H1 (cell line): Measurements from ENCODE around the gene TMEM176B. TPM values are rescaled to one million over a fixed set of nuclear protein-coding genes. Genes with fewer than 3 reads are reported as not detected.

Experiments used
- CTCF ChIA-PET: fragments of 300-600 bp; sonication (Branson Sonifier 250); formaldehyde crosslinking; loops from one replicate; lab custom pipeline; 2021; ENCODE audit not compliant: partially characterized antibody; lab: Charles Lee
- POLR2A ChIA-PET: fragments of 300-600 bp; sonication (Branson Sonifier 250); formaldehyde crosslinking; loops from one replicate; lab custom pipeline; 2021; ENCODE audit warnings: inconsistent platforms; ENCODE audit not compliant: partially characterized antibody; lab: Charles Lee
- DNase-seq, 2 experiments: peaks; one replicate each; pipeline versions ENCODE4 v3.0.0 to v3.0.0-alpha.2; 2010 to 2022; ENCODE audit warnings: low spot score in 2 of 2, low read depth in 1 of 2, mixed read lengths in 1 of 2
- FAIRE-seq: peaks from 2 replicates; lab custom pipeline; 2011; peaks lifted over from hg19 to GRCh38; lab: Jason Lieb, UNC
- H2AFZ ChIP-seq: 2 replicates; pipeline ENCODE4 v1.8.1; 2012; ENCODE audit warnings: low read length, inconsistent platforms
- H2AK5ac ChIP-seq: 2 replicates; pipeline ENCODE4 v1.6.1; 2013; ENCODE audit warnings: low read depth, low read length
- H2BK120ac ChIP-seq: replicated peaks from 2 replicates; pipeline ENCODE3; 2013; ENCODE audit warnings: low read depth, low read length, inconsistent platforms
- H2BK12ac ChIP-seq: 2 replicates; pipeline ENCODE4 v1.6.1; 2013; ENCODE audit warnings: low read depth, low read length
- H2BK15ac ChIP-seq: 2 replicates; pipeline ENCODE4 v1.6.1; 2013; ENCODE audit warnings: low read length
- H2BK20ac ChIP-seq: 2 replicates; pipeline ENCODE4 v1.6.1; 2013; ENCODE audit warnings: low read length
- H2BK5ac ChIP-seq: 2 replicates; pipeline ENCODE4 v1.6.1; 2013; ENCODE audit warnings: low read depth, low read length
- H3K14ac ChIP-seq: 2 replicates; pipeline ENCODE4 v1.6.1; 2013; ENCODE audit warnings: inconsistent platforms; ENCODE audit not compliant: insufficient read length
- H3K18ac ChIP-seq: 2 replicates; pipeline ENCODE4 v1.6.1; 2013; ENCODE audit warnings: low read length; ENCODE audit errors: extremely low read depth
- H3K23ac ChIP-seq: 2 replicates; pipeline ENCODE4 v1.6.1; 2013; ENCODE audit warnings: inconsistent platforms; ENCODE audit not compliant: insufficient read length
- H3K23me2 ChIP-seq: 2 replicates; pipeline ENCODE4 v1.6.1; 2013; ENCODE audit warnings: low read depth, low read length
- H3K27ac ChIP-seq: 2 replicates; pipeline ENCODE4 v1.6.1; 2011; ENCODE audit warnings: low read depth, low read length, inconsistent platforms
- H3K27me3 ChIP-seq, 4 experiments: replicated peaks in 1 of 4; 1 replicate in 1 of 4; 2 replicates in 3 of 4; pipeline versions ENCODE4 v1.6.1 to v1.8.1; 2011 to 2013; ENCODE audit warnings: low read length in 3 of 4, mild to moderate bottlenecking in 3 of 4, inconsistent platforms in 2 of 4, mixed read lengths in 2 of 4, moderate library complexity in 1 of 4; ENCODE audit not compliant: control insufficient read depth in 3 of 4, insufficient read depth in 3 of 4; ENCODE audit errors: extremely low read depth in 1 of 4
- H3K36me3 ChIP-seq, 4 experiments: 2 replicates each; pipeline versions ENCODE4 v1.6.1 to v1.8.1; 2011 to 2013; ENCODE audit warnings: mild to moderate bottlenecking in 4 of 4, low read length in 3 of 4, moderate library complexity in 2 of 4, control low read depth in 1 of 4, inconsistent platforms in 1 of 4; ENCODE audit not compliant: insufficient read depth in 4 of 4, control insufficient read depth in 2 of 4
- H3K4ac ChIP-seq: replicated peaks from 2 replicates; pipeline ENCODE3; 2013; ENCODE audit warnings: low read length, low read depth, mixed read lengths, inconsistent platforms; ENCODE audit not compliant: insufficient read length
- H3K4me1 ChIP-seq, 4 experiments: replicated peaks in 1 of 4; 1 replicate in 1 of 4; 2 replicates in 3 of 4; pipeline versions ENCODE4 v1.6.1 to v1.8.1; 2011 to 2013; ENCODE audit warnings: low read length in 3 of 4, inconsistent platforms in 2 of 4, mixed read lengths in 1 of 4; ENCODE audit not compliant: insufficient read depth in 4 of 4, control insufficient read depth in 3 of 4
- H3K4me2 ChIP-seq, 2 experiments: 2 replicates each; pipeline versions ENCODE4 v1.6.1 to v1.8.1; 2011 to 2013; ENCODE audit warnings: low read depth in 2 of 2, low read length in 2 of 2, control low read depth in 1 of 2, inconsistent platforms in 1 of 2, mild to moderate bottlenecking in 1 of 2; ENCODE audit not compliant: insufficient read depth in 1 of 2
- H3K4me3 ChIP-seq, 4 experiments: fragments of 200-600, 300-600 bp in 1 of 4; sonication (generic), shearing (Covaris generic), sonication (Bioruptor Twin) in 1 of 4; 2 replicates each; pipeline versions ENCODE4 v1.5.1 to v1.8.1; 2011 to 2016; ENCODE audit warnings: low read length in 4 of 4, low read depth in 3 of 4, control low read depth in 2 of 4, inconsistent platforms in 2 of 4, mild to moderate bottlenecking in 2 of 4, mixed read lengths in 1 of 4, moderate library complexity in 1 of 4; ENCODE audit not compliant: insufficient read depth in 2 of 4; ENCODE audit errors: extremely low read depth in 1 of 4
- H3K56ac ChIP-seq: replicated peaks from 2 replicates; pipeline ENCODE3; 2013; ENCODE audit warnings: low read depth, mild to moderate bottlenecking, mixed read lengths, low read length, inconsistent platforms; ENCODE audit not compliant: insufficient read length
- H3K79me1 ChIP-seq: 2 replicates; pipeline ENCODE4 v1.6.1; 2013; ENCODE audit warnings: low read depth, low read length, control low read depth
- H3K79me2 ChIP-seq, 2 experiments: 2 replicates each; pipeline versions ENCODE4 v1.6.1 to v1.8.1; 2012 to 2013; ENCODE audit warnings: low read length in 2 of 2, mild to moderate bottlenecking in 2 of 2, inconsistent platforms in 1 of 2; ENCODE audit not compliant: insufficient read depth in 2 of 2, control insufficient read depth in 1 of 2
- H3K9ac ChIP-seq, 4 experiments: replicated peaks in 1 of 4; 1 replicate in 1 of 4; 2 replicates in 3 of 4; pipeline versions ENCODE4 v1.6.1 to v1.8.1; 2011 to 2013; ENCODE audit warnings: low read depth in 3 of 4, low read length in 3 of 4, control low read depth in 2 of 4, mild to moderate bottlenecking in 2 of 4, moderate library complexity in 2 of 4, inconsistent platforms in 1 of 4; ENCODE audit errors: extremely low read depth in 1 of 4
- H3K9me3 ChIP-seq, 2 experiments: 2 replicates each; pipeline versions ENCODE4 v1.6.1 to v1.8.1; 2012 to 2013; ENCODE audit warnings: mild to moderate bottlenecking in 2 of 2, moderate library complexity in 2 of 2, control low read depth in 1 of 2, inconsistent platforms in 1 of 2, low read depth in 1 of 2, low read length in 1 of 2, mixed read lengths in 1 of 2; ENCODE audit not compliant: insufficient read depth in 2 of 2
- H4K20me1 ChIP-seq, 2 experiments: replicated peaks in 1 of 2; 2 replicates each; pipeline versions ENCODE3 to v1.8.1; 2011 to 2013; ENCODE audit warnings: inconsistent platforms in 2 of 2, low read length in 2 of 2, mild to moderate bottlenecking in 1 of 2; ENCODE audit not compliant: insufficient read depth in 2 of 2, control insufficient read depth in 1 of 2
- H4K5ac ChIP-seq: 2 replicates; pipeline ENCODE4 v1.6.1; 2013; ENCODE audit warnings: low read length, low read depth, mixed read lengths, inconsistent platforms; ENCODE audit not compliant: insufficient read length
- H4K8ac ChIP-seq: 2 replicates; pipeline ENCODE4 v1.8.0; 2013; ENCODE audit warnings: mild to moderate bottlenecking, moderate library complexity, low read length, inconsistent platforms; ENCODE audit not compliant: insufficient read depth; ENCODE audit errors: extremely low read depth
- H4K91ac ChIP-seq: replicated peaks from 2 replicates; pipeline ENCODE3; 2013; ENCODE audit warnings: low read length, mixed read lengths, inconsistent platforms; ENCODE audit not compliant: insufficient read length
- CBX8 ChIP-seq: fragments of 300-800, 300-1000 bp; sonication (generic); IDR thresholded peaks from 2 replicates; pipeline ENCODE4 v1.7.1; 2016; ENCODE audit warnings: low read depth, low read length, borderline replicate concordance
- GABPA ChIP-seq: IDR thresholded peaks from 2 replicates; pipeline ENCODE4 v1.6.1; 2011; ENCODE audit warnings: mild to moderate bottlenecking, low read length, moderate library complexity, borderline replicate concordance; ENCODE audit not compliant: insufficient read depth
- WGBS, 2 experiments: shearing (Covaris generic) in 1 of 2; methylation state at CpG; one replicate each; pipeline versions ENCODE4 v1.1.6 to v1.1.7; 2013 to 2015; ENCODE audit warnings: low lambda C conversion rate in 2 of 2, mixed read lengths in 2 of 2, inconsistent platforms in 1 of 2, low coverage in 1 of 2, missing lambda C conversion rate in 1 of 2; ENCODE audit not compliant: insufficient replicate concordance in 2 of 2, insufficient coverage in 1 of 2, insufficient read length in 1 of 2; ENCODE audit errors: extremely low coverage in 1 of 2, missing lambda C conversion rate in 1 of 2; 5-methylcytosine and 5-hydroxymethylcytosine counted together
- polyA plus RNA-seq, 7 experiments: library from polyadenylated mRNA; depleted of rRNA in 3 of 7; stranded (reverse) in 5 of 7; unstranded in 2 of 7; fragments of >200 nt in 5 of 7; fragments of 200-250 nt in 2 of 7; gene quantifications; 1 replicate in 5 of 7; 2 replicates in 1 of 7; 4 replicates in 1 of 7; pipeline versions ENCODE4 v1.2.1 to v1.2.3, GENCODE V29; 2011 to 2013; ENCODE audit warnings: missing spikeins in 2 of 7, mixed read lengths in 2 of 7
- total RNA-seq: library from RNA; stranded (reverse); fragmentation: NEBNext Ultra II Directional; extraction: Animal tissue kit (Norgen Biotek cat#: 25700); gene quantifications from 2 replicates; pipeline ENCODE4 v1.2.1, GENCODE V29; 2021

TMEM176B gene
- total and polyA plus RNA-seq, 2 of the 8 experiments (the other 6 are each of a cell fraction or from before 2014, with no cell fraction given), result 1.2 to 2.1 TPM

DNA sequence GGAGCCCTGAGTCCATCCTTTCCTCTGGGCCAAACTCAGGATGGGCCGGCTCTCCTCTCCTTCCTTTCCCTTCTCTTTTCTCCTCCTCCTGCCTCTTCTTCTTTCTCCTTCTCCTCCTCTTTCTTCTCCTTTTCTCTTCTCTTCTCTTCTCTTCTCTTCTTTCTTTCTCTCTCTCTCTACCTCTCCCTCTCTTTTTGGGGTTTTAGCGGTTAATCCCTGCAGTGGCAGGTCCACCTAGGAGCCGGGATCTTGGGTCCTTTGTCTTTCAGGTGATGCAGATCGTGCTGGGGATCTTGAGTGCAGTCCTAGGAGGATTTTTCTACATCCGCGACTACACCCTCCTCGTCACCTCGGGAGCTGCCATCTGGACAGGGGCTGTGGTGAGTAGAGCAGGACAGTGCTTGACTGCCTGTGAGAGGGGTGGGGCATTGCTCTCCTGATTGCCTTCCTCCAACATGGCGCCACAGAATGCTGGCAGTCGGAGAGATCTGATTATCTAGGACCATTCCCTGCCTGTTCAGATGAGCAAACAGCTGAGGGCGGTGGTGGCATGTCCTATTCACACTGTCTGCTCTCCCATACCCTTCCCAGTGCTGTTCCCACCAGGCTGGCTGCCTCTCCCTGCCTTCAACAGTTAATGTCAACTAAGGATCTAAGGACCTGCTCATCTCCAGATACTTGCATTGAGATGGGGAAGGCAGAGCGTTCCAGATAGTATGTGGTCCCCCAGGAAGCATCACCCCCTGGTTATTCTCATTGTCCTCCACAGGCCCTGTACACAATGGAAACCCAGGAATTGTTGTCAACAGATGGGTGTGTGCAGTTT, 2.0 kb upstream of the TMEM176B start:
- H3K56ac ChIP-seq, result no peak overlapping the region
- H3K79me1 ChIP-seq, result no peaks in the 10 kb centered on the region
- DNase-seq (no peak), FAIRE-seq (no peak)
- no peak overlapping the region for H2BK5ac ChIP-seq
- H3K18ac ChIP-seq, result no peak overlapping the region
- H3K36me3 ChIP-seq, result peaks cover 0 to 11% (median 0%) of the 10 kb centered on the region in 4 experiments; a peak in 1 of 8 replicates
- H4K5ac ChIP-seq, result no peak overlapping the region
- H2BK12ac ChIP-seq, result 0 out of 2 replicates have a peak overlapping the region, but pooled peaks have one; percentile 17
- no peak overlapping the region for H2AFZ ChIP-seq
- no peak overlapping the region for H2BK20ac ChIP-seq
- no peaks in the 10 kb centered on the region for H3K79me2 ChIP-seq
- peaks cover 14% of the 10 kb centered on the region for H3K23me2 ChIP-seq
- H2BK120ac ChIP-seq, result no peak overlapping the region
- H4K91ac ChIP-seq, result no peak overlapping the region
- H3K27ac ChIP-seq, result no peak overlapping the region
- ChIA-PET POLR2A (no interaction called here), CTCF (interaction anchor here (0.8 to 2.2 kb wide), 6 partner anchors 14 to 109 kb away, joined by 3 to 6 read pairs (median 4); no protein-coding TSS in a partner anchor)
- peak overlapping the region; percentile 84 to 93; a peak in 2 of 4 replicates for H3K4me2 ChIP-seq
- no peak overlapping the region for H3K9ac ChIP-seq
- peaks cover 0 to 9% (median 4%) of the 10 kb centered on the region in 4 experiments; a peak in 6 of 7 replicates for H3K4me1 ChIP-seq
- H4K20me1 ChIP-seq, result no peaks in the 10 kb centered on the region
- H3K4ac ChIP-seq, result no peak overlapping the region
- WGBS, 2 experiments, result 88% methylated on average over 11 of the region's 12 CpGs; no CpG with 5 or more reads in 1 of the 2 experiments
- no peak overlapping the region for H4K8ac ChIP-seq
- TF ChIP-seq CBX8, result 0 out of 2 replicates have a peak, but pooled peaks have one; percentile 43
- no peak for TF ChIP-seq GABPA
- no peak overlapping the region for H3K14ac ChIP-seq
- H3K27me3 ChIP-seq, result peaks cover 37 to 47% (median 46%) of the 10 kb centered on the region in 4 experiments
- no peak overlapping the region for H2BK15ac ChIP-seq
- peaks cover 0 to 10% of the 10 kb centered on the region in 2 experiments; a peak in 2 of 4 replicates for H3K9me3 ChIP-seq
- no peak overlapping the region for H2AK5ac ChIP-seq
- no peak overlapping the region for H3K23ac ChIP-seq
- H3K4me3 ChIP-seq, result peak overlapping the region in 1 of 4 experiments; percentile 66; a peak in 1 of 8 replicates
